HL-60/S4 treated with phorbol 12-myristate 13-acetate at 8.2 ng/mL for 4 days and 3 days (cell line): Measurements from ENCODE around the gene PCNX1.

Experiments used
- in situ Hi-C: fragments of 300-500 bp; cut with MboI; formaldehyde crosslinking; loops from 2 replicates; pipeline ENCODE4 v1.15.0; 2022; ENCODE audit warnings: low sequenced_read_pairs

The PCNX1 gene

DNA sequence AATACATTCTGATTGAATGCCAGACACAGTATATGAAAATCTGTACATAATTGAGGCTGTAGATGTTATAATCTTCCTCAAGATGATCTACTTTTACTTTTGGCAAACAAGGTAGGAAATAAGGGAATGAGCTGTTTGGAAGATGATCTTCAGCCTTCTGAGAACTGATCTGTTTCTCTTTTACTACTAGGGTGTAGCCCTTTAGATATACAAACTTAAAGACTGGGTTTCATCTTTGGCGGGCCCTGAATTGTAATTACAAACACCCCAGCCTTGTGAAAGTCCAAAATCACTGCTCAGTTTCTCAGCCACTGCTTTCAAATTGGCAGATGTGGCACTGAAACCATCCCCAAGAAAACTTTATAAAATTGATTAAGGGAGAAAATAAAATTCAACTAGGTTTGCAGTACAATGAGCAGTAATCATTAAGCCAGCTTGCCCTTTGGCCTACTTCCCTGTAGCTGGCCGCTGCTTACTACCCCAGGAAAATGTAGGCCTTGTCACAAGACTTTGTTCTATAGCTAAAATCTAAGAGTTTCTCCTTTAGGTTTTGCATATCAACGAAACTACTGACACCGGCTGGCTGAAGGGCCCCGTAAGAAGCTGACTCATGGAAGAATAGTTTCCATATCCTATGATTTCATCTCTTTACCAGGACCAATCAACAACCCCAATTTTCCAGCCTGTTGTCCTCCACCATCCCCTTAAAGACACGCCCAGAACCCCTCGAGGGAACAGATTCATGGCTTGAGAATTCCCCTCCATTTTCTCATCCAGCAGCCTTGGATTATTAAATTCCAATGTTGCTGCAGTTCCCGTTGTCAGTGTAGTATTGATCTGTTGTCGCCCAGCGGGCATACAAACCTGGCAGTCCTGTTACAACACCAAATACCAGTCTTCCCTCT lies 210.8 kb downstream of the PCNX1 start:
- in situ Hi-C loops, result no loop called here

DNA sequence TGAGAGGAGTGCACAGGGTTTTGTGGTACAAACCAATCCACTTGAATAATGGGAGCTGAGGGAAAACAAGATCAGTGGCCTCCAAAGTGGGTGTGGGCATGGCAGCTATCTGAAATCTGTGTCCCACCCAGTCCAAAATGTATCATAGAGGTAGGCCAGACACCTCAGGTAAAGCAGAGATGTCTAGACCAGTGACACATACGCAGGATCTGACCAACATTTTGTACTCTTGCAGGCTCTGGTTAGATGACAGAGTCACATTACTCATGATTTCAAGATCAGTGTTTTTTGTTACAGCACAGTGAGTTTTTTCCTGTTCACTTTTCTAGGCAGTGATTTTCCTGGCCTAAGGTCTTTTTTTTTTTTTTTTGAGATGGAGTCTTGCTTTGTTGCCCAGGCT lies 211.8 kb downstream of the PCNX1 start:
- in situ Hi-C loops, result no loop called here

DNA sequence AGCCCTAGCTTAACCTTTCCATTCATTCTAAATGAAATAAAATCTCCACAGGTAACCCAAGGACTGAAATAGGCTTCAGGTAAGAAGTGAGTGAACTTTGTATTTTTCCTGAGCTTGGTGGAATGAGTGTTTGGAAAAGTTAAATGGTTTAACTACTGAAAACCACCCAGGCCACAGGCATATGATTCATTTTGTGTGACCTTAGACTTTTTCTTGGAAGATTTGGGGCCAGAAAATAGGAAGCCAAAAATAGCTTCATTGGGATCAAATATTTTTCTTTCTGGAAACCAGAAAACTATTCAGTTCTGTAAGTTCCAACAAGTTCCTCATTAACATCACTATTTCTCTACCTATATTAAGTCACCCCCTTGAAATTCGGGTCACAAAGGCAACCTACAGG lies 212.6 kb downstream of the PCNX1 start:
- in situ Hi-C loops, result no loop called here

DNA sequence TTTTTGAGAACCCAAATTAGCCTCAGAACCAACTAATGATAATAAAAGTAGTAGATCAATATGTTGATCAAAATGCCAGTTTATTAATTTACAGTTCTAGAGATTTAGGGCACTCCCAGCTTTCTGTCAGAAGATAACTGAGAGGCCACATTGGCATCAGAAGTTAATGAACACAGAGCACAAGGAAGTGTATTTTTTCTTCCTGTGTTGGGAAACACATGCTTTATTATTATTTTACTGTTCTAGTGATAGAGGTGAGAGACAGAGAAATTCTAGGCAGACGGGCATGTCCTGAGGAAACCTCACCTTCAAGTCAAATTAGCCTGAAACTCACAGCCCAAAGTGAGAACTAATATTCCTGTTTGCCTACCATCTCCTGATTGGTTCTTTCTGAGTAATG lies 213.7 kb downstream of the PCNX1 start:
- in situ Hi-C loops, result no loop called here

DNA sequence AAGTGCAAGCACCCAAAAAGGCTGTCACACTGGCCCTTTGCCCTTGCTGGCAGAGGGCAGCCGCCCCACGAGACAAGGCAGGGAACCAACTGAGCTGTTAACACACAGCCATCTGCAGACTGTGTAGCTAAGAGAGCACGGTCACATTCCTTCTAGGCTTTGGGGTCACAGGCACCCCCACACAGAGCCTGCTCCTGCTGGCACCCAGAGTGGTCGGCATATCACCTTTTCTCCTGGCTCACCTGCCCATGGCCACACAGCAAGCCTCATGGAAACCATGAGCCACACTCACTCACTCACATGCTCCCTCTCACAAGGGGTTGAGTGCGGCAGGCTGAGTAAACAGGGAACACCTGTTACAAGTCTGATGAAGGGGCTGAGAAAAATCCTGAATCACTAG lies 214.5 kb downstream of the PCNX1 start:
- in situ Hi-C loops, result no loop called here

DNA sequence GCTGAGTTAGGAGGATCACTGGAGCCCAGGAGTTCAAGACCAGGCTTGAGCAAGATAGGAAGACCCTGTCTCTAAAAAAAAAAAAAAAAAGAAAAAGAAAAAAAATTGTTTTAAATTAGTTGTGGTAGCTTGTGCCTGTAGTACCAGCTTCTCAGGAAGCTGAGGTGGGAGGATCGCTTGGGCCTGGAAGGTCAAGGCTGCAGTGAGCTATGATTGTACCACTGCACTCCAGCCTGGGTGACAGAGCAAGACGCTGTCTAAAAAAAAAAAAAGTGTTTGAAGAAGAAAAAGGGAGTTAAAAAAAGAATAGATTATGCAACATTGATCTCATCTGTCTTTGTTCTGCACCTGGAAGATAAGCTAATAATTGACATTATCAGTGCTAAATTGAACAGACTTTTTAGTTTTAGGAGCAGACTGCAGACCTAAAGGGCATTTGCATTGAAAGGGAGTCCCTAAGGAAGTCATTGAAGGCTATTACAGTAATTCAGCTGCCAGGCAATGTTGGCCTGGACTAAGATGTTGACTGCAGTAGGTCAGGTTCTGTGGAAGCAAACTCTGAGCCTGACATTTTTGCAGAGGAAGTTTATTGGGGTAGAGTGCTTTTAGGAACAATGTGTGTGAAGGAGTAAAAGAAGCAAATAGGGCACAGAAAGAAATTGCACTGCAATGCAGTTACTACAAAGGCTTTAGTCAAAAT lies 215.8 kb downstream of the PCNX1 start:
- in situ Hi-C loops, result no loop called here

DNA sequence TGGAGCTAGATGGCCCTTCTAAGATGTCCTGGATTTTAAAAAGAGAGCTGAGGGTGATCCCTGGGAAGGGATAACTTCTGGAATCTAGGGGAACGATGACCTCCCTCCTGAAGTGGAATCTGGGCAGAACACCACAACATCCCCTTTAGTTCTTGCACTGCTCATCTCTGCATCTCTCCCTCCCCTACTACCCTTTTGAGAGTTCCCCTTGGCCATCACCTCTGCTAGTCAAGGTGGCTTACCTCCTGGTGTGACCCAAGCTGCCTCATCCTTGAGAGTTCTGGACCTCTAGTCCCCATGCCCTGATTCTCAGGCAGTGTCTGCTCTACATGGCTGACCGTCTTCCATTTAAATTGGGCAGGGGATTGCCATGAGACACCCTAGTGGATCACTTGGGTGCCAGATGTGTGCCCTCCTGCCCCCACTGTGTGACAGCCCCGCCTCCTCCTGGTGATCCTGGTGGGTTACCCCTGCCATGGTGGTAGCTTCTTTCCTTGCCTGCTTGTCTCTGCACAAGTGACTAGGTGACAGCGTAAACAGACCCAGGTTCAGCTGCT lies 216.4 kb downstream of the PCNX1 start:
- in situ Hi-C loops, result no loop called here

DNA sequence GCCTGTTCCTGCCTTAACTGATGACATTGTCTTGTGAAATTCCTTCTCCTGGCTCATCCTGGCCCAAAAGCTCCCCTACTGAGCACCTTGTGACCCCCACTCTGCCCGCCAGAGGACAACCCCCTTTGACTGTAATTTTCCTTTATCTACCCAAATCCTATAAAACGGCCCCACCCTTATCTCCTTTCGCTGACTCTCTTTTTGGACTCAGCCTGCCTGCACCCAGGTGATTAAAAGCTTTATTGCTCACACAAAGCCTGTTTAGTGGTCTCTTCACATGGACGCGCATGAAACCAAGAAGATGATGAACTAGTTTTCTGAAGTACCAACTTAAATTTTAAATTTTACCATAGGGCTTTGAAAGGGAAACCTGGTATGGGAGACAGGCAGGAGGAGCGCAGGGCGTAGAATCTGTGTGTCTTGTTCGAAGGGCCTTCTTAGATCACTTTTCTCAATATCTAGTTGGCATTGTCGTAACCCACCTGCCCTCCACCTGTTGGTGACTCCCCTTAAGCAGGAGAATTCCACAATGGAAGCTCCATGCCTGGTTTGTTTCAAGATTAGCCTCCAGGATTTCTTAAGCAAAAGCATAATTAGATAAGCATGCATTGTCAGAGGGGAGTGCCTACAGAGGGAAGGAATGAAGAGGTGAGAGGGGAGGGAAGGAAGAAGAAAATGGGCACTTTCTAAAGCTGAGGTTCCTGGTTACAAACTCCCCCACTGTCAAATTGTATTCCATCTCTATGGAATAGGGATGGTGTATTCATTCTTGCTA lies 222.6 kb downstream of the PCNX1 start:
- in situ Hi-C loops, result loop anchor here (25.0 kb wide), 1 partner anchor 607 kb away; no protein-coding TSS in a partner anchor

DNA sequence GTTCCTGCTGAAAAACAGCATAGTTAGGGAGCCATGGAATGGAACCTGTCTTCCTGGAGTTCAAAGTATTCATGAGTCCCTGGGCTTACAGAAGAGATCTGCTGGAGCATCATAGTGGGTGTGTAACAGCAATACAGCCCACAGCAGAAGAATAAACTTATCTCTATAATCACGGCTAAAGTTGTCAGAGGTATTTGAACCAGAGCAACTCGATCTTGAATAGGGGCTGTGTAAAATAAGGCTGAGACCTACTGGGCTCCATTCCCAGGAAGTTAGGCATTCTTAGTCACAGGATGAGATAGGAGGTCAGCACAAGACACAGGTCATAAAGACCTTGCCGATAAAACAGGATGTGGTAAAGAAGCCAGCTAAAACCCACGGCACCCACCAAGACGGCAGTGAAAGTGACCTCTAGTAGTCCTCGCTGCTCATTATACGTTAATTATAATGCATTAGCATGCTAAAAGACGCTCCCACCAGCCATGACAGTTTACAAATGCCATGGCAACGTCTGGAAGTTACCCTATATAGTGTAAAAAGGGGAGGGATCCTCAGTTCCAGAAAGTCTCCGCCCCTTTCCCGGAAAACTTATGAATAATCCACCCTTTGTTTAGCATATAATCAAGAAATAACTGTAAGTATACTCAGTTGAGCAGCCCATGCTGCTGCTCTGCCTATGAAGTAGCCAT lies 223.4 kb downstream of the PCNX1 start:
- in situ Hi-C loops, result loop anchor here (25.0 kb wide), 1 partner anchor 607 kb away; no protein-coding TSS in a partner anchor

DNA sequence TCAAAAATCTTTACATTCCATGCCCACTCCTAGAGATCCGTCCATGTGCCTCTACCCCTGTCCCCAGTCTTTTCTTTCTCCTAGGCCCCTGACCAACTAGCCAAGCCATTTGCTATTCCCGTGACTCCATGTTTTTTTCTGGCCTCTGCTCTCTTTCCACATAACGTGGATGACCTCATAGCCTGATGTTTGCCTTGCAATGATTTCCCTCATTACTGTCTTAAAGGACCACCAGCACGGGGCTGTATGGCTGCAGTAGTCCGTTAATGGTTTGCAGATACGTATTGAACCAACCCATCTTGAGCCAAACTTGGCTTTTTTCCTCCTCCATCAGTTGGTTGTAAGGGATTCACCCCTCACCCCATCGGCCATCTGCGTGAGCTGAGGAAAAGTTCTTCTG lies 226.0 kb downstream of the PCNX1 start:
- in situ Hi-C loops, result loop anchor here (25.0 kb wide), 1 partner anchor 604 kb away; no protein-coding TSS in a partner anchor

DNA sequence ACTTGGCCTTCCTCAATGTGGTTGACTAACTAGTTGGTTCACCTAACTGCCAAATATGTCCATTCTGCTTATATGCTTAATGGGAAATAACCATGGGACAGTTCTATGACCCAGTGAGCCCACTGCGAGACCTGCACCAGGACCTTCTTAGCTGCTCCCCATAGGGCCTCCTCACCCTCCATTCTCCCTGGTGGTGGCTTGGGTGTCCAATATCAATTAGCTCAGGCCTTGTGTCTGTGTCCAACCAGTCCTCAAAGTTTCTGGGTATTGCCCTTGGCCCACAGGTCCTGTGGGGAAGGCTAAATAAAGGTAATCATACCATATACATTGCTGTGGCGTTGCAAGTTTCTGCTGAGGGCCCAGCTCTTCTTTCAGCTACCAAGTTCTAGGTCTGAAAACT lies 228.2 kb downstream of the PCNX1 start:
- in situ Hi-C loops, result loop anchor here (25.0 kb wide), 1 partner anchor 602 kb away; no protein-coding TSS in a partner anchor

DNA sequence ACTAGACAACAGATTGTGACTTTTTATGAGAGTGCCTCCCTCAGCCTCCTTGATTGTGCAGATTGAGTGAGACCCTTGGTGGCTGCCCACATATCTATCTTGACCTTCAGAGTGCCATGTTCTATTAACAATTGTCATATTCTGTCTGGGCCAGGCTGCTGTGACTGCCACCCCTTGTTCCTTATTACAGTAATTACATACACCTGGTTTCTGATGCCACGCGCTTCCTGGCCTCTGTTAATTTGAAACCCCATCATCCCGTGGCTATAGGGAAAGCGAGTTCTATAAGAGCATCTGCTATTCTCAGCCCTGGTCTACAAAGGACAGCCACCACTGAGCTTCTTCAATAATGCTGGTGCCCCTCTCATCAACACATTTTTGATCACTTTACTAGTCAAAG lies 228.7 kb downstream of the PCNX1 start:
- in situ Hi-C loops, result loop anchor here (25.0 kb wide), 1 partner anchor 601 kb away; no protein-coding TSS in a partner anchor

DNA sequence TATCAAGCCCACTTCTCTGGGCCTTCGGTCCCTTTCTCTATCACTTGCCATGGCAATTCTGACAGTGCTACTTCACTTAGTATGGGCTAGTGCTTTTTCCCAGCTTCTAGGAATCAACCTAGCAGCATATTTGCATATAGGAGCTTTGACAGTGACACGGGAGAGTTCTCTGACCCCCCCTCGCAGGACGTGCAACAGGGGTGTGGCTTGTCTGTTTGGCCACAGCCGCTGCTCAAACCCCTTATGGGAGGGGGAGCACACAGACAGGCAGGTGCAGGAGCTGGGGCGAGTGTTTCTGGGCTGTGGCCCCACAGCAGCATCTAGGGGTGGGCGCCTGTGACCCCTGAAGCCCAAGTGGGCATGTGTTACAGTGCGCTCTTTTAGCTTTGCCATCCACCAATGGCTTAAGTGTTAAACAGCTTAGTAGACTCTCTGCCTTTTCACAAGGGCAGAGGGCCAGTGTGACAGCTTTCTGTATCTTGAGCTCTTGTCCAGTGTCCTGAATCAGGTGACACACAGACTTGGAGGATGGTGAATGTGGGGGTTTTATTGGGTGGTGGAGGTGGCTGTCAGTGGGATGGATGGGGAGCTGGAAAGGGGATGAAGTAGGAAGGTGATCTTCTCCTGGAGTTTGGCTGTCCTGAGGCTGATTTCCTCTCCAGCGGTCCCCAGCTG lies 229.3 kb downstream of the PCNX1 start:
- in situ Hi-C loops, result loop anchor here (25.0 kb wide), 1 partner anchor 601 kb away; no protein-coding TSS in a partner anchor

DNA sequence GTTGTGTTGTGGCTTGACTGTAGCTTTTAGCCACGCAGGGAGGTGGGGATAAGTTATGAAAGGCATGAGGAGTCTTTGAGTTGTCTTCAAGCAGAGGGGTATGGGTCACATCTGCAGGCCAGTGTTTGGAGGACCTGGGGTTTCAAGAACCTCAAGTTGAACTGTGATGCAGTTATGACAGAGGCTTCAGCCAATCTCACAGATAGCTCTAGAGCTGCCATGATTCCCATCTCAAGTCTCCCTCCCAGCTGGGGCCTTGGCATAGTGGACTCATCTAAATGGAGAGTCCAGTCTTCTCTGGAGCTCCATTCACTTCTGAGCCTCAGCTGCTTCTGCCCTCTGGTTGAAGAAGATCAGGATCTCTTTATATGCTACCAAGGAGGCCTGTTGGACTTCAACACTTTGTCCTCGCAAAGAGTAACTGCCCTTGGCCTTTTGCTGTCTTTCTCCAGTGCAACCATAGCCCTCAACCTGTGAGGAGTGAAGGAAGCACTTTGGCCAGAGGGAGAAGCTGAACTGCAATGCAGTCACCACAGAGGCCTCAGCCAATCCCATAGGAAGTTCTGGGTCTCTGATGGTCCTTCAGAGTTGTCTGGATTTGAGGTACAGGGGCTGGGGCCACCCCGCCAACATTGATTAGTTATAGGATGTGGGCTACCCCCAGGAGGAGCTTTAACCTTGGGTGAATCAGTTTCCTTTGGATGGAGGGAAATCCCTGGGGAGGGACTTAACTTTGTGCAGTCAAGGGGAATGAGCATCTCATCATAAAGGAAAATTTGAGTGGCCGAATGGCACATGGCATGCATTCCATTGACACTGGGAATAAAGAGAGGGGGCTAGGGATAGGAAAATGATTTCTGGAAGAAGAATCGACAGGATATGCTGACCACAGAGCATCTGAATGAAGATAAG lies 230.5 kb downstream of the PCNX1 start:
- in situ Hi-C loops, result loop anchor here (25.0 kb wide), 1 partner anchor 600 kb away; no protein-coding TSS in a partner anchor

DNA sequence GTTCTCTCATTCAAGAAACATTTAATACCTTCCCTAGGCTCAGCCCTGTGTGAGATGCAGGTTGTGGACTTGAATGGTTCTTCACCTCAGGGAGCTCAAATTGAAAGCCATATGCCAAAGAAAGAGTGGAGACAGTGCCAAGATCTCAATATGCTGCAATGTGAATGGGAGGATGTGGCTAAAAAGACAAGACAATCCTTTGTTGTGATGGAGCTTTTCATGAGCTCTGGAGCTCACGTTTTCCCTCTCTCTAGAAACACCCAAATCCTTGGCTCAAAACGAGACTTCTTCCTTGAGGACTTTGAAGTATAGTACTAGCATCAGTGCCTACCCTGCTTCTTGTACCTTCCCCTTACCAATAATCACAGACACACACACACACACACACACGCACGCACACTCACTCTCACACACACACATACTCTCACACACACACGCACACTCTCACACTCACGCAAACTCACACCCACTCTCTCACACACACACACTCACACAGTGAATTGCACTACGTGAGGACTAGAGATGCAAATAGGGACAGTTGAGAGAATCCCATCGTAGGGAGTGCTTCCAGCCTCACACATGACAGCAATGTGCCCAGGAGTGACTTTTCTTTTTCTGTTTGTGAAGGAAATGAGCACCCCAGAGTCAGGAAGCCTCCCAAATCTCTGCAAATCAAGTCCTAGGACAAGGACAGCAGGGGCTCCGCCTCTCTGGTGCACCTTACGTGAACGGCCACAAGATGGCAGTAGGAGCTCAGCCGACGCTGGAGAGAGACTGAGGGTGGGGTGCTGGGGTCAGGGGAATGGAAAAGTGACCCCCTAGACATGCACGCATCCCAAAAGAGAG lies 231.4 kb downstream of the PCNX1 start:
- in situ Hi-C loops, result loop anchor here (25.0 kb wide), 1 partner anchor 599 kb away; no protein-coding TSS in a partner anchor

DNA sequence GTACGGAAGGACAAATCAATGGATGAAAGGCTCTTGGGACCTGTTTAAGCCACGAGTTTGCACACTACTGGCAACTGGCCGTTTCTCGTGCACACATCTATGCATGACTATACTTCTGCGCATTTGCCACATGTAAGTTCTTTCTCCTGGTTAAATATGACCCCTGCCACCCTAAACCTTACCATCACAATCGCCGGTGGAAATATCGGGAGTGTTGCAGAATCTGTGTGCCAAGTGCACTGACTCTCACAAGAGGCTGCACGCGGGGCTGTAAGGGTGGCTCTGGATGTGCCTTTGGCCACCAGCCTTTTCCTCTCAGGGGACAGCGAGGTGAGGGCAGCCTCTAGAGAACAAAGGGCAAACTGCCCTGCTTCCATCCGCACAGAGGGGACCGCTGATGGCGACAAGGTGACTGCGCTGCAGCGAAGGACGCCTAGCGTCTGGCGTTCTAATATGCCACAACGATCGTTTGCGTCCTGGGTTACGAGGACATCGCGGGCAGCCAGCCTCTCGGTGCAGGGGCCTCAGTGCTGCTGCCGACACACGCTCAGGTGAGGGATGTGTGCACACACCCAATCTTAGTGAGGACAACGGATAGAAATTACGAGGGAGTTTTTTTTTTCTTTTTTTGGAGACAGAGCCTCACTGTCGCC lies 232.2 kb downstream of the PCNX1 start:
- in situ Hi-C loops, result loop anchor here (25.0 kb wide), 1 partner anchor 598 kb away; no protein-coding TSS in a partner anchor

DNA sequence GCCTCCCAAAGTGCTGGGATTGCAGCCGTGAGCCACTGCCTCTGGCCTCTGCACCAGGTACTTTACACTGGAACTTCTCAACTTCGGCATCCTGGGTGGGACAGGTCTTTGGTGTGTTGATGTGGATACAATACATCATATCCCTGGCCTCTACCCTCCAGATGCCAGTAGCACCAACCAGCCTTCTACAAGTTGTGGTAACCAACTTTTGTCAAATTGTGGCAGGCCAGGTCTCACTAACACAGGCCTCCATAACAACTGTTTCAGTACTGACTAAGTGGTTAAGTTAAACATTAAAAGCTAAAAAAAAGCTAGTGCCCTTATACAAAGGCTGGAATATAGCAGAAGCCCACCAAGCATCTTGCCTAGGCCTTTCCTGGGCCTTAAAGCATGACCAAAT lies 232.9 kb downstream of the PCNX1 start:
- in situ Hi-C loops, result loop anchor here (25.0 kb wide), 1 partner anchor 597 kb away; no protein-coding TSS in a partner anchor
